Keratinocyte (primary cell): ENCODE data around the gene CDYL2.

Experiments
- CTCF ChIP-seq, 3 experiments: IDR thresholded peaks in 1 of 3; conservative IDR thresholded peaks in 1 of 3; optimal IDR thresholded peaks in 1 of 3; 2 replicates in 2 of 3; 3 replicates in 1 of 3; pipeline versions ENCODE3 to v1.5.1; 2011; ENCODE audit warnings: low read length in 3 of 3, mild to moderate bottlenecking in 3 of 3, moderate library complexity in 2 of 3, control low read depth in 1 of 3, inconsistent platforms in 1 of 3; ENCODE audit not compliant: insufficient read depth in 2 of 3; ENCODE audit errors: extremely low read depth in 1 of 3
- EZH2 ChIP-seq: IDR thresholded peaks from one replicate; pipeline ENCODE4 v1.6.1; 2012; ENCODE audit warnings: inconsistent platforms, mild to moderate bottlenecking, low read length, moderate library complexity

- no peak for TF ChIP-seq CTCF (optimal IDR thresholded peaks at IDR 0.05 in 1 of 3, IDR thresholded peaks at IDR 0.05 in 1 of 3, conservative IDR thresholded peaks at IDR 0.05 in 1 of 3; ENCODE audit: extremely low read depth in 1 of 3, insufficient read depth in 2 of 3, low read length in 3 of 3)
- no peak for TF ChIP-seq EZH2
Observed at GRCh38 chr16:80848862-80849261, 44.5 kb upstream of the CDYL2 start.
